Endothelial cell of umbilical vein (primary cell): ENCODE results near the gene ESRRB. TPM values are rescaled to one million over a fixed set of nuclear protein-coding genes. Genes with fewer than 3 reads are reported as not detected.

ENCODE experiments used
- BruUV-seq: library from RNA; stranded (reverse); fragments of 400-500 nt; replicated peaks from 2 replicates; lab custom pipeline; 2021; lab: Mats Ljungman, UMichigan
- CTCF ChIA-PET: fragments of 300-600, 350-600 bp; sonication (Branson Sonifier 250); formaldehyde crosslinking; loops from one replicate; lab custom pipeline; 2021; ENCODE audit warnings: antibody characterized with exemption, inconsistent platforms; lab: Charles Lee
- POLR2A ChIA-PET: fragments of 300-600, 350-600 bp; sonication (Branson Sonifier 250); formaldehyde crosslinking; loops from one replicate; lab custom pipeline; 2021; ENCODE audit warnings: antibody characterized with exemption, inconsistent platforms; lab: Charles Lee
- DNase-seq: peaks from one replicate; pipeline ENCODE4 v3.0.0-alpha.2; 2011; ENCODE audit warnings: low read depth, low spot score
- FAIRE-seq: peaks from 2 replicates; lab custom pipeline; 2011; peaks lifted over from hg19 to GRCh38; lab: Jason Lieb, UNC
- H2AFZ ChIP-seq: 2 replicates; pipeline ENCODE4 v1.6.0; 2012; ENCODE audit warnings: low read depth, low read length, control low read depth, inconsistent platforms
- H3K27ac ChIP-seq: 2 replicates; pipeline ENCODE4 v1.5.1; 2011; ENCODE audit warnings: low read depth, mild to moderate bottlenecking, control low read depth, low read length, moderate library complexity; ENCODE audit not compliant: insufficient read depth
- H3K27me3 ChIP-seq, 2 experiments: 2 replicates each; pipeline versions ENCODE4 v1.6.0 to v1.6.1; 2011; ENCODE audit warnings: low read length in 2 of 2, mixed read lengths in 1 of 2; ENCODE audit not compliant: control insufficient read depth in 2 of 2, insufficient read depth in 2 of 2
- H3K36me3 ChIP-seq, 2 experiments: 2 replicates in 1 of 2; 3 replicates in 1 of 2; pipeline ENCODE4 v1.5.1; 2011; ENCODE audit warnings: low read length in 2 of 2, mild to moderate bottlenecking in 1 of 2, moderate library complexity in 1 of 2; ENCODE audit not compliant: control insufficient read depth in 2 of 2, insufficient read depth in 2 of 2; ENCODE audit errors: extremely low read depth in 1 of 2
- H3K4me1 ChIP-seq: 3 replicates; pipeline ENCODE4 v1.5.1; 2011; ENCODE audit warnings: mild to moderate bottlenecking, low read length; ENCODE audit not compliant: control insufficient read depth, insufficient read depth; ENCODE audit errors: extremely low read depth
- H3K4me2 ChIP-seq: 2 replicates; pipeline ENCODE4 v1.6.1; 2011; ENCODE audit warnings: low read length, control low read depth, mixed read lengths; ENCODE audit not compliant: insufficient read depth
- H3K4me3 ChIP-seq, 3 experiments: fragments of 200-600 bp in 1 of 3; sonication (generic), shearing (Covaris generic) in 1 of 3; replicated peaks in 1 of 3; 2 replicates each; pipeline ENCODE4 v1.5.1; 2011 to 2016; ENCODE audit warnings: control low read depth in 3 of 3, low read length in 3 of 3, mild to moderate bottlenecking in 2 of 3, inconsistent platforms in 1 of 3, low read depth in 1 of 3, moderate library complexity in 1 of 3; ENCODE audit not compliant: insufficient read depth in 1 of 3
- H3K79me2 ChIP-seq: 2 replicates; pipeline ENCODE4 v1.6.0; 2012; ENCODE audit warnings: low read length, inconsistent platforms; ENCODE audit not compliant: control insufficient read depth, insufficient read depth
- H3K9ac ChIP-seq: replicated peaks from 2 replicates; pipeline ENCODE3; 2011; ENCODE audit warnings: low read length, control low read depth; ENCODE audit not compliant: insufficient read depth; ENCODE audit errors: extremely low read depth
- H3K9me1 ChIP-seq: replicated peaks from 3 replicates; pipeline ENCODE4 v1.6.0; 2011; ENCODE audit warnings: mild to moderate bottlenecking, low read length; ENCODE audit not compliant: control insufficient read depth, insufficient read depth; ENCODE audit errors: extremely low read depth
- H3K9me3 ChIP-seq: replicated peaks from 2 replicates; pipeline ENCODE4 v1.5.1; 2012; ENCODE audit warnings: low read length, inconsistent platforms; ENCODE audit not compliant: control insufficient read depth, insufficient read depth
- H4K20me1 ChIP-seq: replicated peaks from 2 replicates; pipeline ENCODE3; 2011; ENCODE audit warnings: mild to moderate bottlenecking, low read length; ENCODE audit not compliant: control insufficient read depth, insufficient read depth; ENCODE audit errors: extremely low read depth
- EZH2 ChIP-seq: IDR thresholded peaks from 2 replicates; pipeline ENCODE4 v1.6.1; 2012; ENCODE audit warnings: borderline replicate concordance, low read depth, mild to moderate bottlenecking, moderate library complexity, low read length, inconsistent platforms; ENCODE audit not compliant: severe bottlenecking
- FOS ChIP-seq: IDR thresholded peaks from 2 replicates; pipeline ENCODE4 v1.6.1; 2011; ENCODE audit warnings: mild to moderate bottlenecking, low read length, moderate library complexity, borderline replicate concordance; ENCODE audit not compliant: insufficient read depth
- GATA2 ChIP-seq: IDR thresholded peaks from 2 replicates; pipeline ENCODE4 v1.7.0; 2011; ENCODE audit warnings: low read depth, mild to moderate bottlenecking, moderate library complexity, mixed read lengths, low read length; ENCODE audit not compliant: insufficient read length, insufficient read depth
- MYC ChIP-seq: IDR thresholded peaks from one replicate; pipeline ENCODE4 v1.6.1; 2011; ENCODE audit warnings: mild to moderate bottlenecking, low read depth, low read length
- POLR2A ChIP-seq: IDR thresholded peaks from 2 replicates; pipeline ENCODE4 v1.6.1; 2012; ENCODE audit warnings: low read depth, mild to moderate bottlenecking, control low read depth, low read length
- dilution Hi-C: fragments of 300-500 bp; cut with MboI; formaldehyde crosslinking; loops from one replicate; pipeline ENCODE4 v1.15.0; 2019; ENCODE audit warnings: low sequenced_read_pairs; ENCODE audit not compliant: extremely low pct_ligation_motif_present
- intact Hi-C: fragments of 100-400 bp; cut with micrococcal nuclease; formaldehyde crosslinking; loops from one replicate; pipeline ENCODE4 v1.10.0; 2022
- polyA plus RNA-seq, 4 experiments: library from polyadenylated mRNA; depleted of rRNA in 3 of 4; stranded (reverse) in 3 of 4; unstranded in 1 of 4; fragments of >200 nt; gene quantifications; 2 replicates each; pipeline versions ENCODE4 v1.2.1 to v1.2.3, GENCODE V29; 2011 to 2012; ENCODE audit warnings: missing spikeins in 1 of 4
- total RNA-seq: library from RNA; stranded (reverse); gene quantifications from 2 replicates; pipeline ENCODE4 v1.2.3, GENCODE V29; 2021
- TF ChIP-seq, protein P1 (sequence below), 2 donors: IDR thresholded peaks; 1 replicate in 1 of 2; 2 replicates in 1 of 2; pipeline ENCODE4 v1.5.1; 2011; ENCODE audit warnings: low read length in 2 of 2, mild to moderate bottlenecking in 2 of 2, moderate library complexity in 2 of 2, control low read depth in 1 of 2, inconsistent platforms in 1 of 2, low read depth in 1 of 2; ENCODE audit not compliant: insufficient read depth in 1 of 2; ENCODE audit errors: extremely low read depth in 1 of 2
- TF ChIP-seq, protein P2 (sequence below): IDR thresholded peaks from 2 replicates; pipeline ENCODE4 v1.6.1; 2011; ENCODE audit not compliant: insufficient read depth, insufficient read length

ESRRB gene
- total and polyA plus RNA-seq, 2 donors (not counting 3 experiments of a cell fraction or from before 2014, with no cell fraction given) = not detected

DNA sequence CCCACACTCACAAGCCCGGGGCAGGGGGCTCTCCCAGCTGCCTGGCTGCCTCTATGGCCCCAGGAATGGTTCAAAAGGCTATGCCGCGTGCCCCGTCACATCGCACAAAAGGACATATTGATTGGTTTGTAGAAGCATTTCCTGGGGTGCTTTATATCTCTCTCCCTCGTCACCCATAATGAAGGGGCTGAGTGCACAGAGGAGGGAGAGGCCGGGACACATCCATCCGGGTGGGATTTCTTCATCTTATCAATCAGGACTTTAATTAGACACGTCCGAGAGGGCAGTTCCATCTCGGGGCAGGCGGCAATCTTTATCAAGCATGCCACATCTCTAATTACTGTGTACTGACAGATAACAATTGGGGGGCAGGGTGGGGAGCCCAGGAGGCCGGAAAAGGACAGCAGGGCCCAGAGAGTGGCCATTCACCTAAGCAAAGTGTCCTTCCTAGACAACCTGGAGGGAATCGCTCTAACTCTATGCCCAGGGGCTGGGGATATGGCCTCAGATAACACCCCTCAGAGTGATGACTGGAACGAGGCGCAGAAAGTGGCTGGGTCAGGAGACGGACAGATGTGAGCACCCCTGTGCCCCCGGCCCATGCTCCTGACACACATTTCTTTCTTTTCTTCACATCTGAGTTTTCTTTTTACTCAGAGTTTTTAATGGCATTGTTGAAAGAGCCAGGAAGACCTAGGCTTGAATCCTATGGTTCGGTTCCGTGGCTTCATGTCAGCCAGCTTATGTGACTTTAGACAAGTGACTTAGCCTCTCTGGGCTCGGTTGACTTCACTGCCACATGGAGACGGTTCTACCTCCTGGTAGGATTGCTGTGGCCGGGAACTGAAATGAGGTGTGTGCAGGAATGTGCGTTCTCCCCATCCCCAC, 36.0 kb upstream of the ESRRB start:
- Histone ChIP-seq H3K27ac (no peak overlapping the region), H3K4me3 (no peak overlapping the region), H3K9me1 (no peaks in the 10 kb centered on the region), H2AFZ (no peak overlapping the region), H3K4me1 (no peaks in the 10 kb centered on the region), H3K9me3 (no peaks in the 10 kb centered on the region), H3K4me2 (no peak overlapping the region), H3K27me3 (peaks cover 4 to 19% of the 10 kb centered on the region in 2 experiments), H3K36me3 (no peaks in the 10 kb centered on the region), H4K20me1 (no peaks in the 10 kb centered on the region), H3K9ac (no peak overlapping the region), H3K79me2 (no peaks in the 10 kb centered on the region)
- DNase-seq = no peak
- ChIA-PET CTCF (interaction anchor here (1.7 kb wide), 2 partner anchors 12 to 13 kb away, joined by 4 to 5 read pairs; no protein-coding TSS in a partner anchor), POLR2A (no interaction called here)
- intact Hi-C loops = no loop called here
- FAIRE-seq = no peak
- BruUV-seq = no TSS peak
- TF ChIP-seq POLR2A = no peak
- no peak for TF ChIP-seq EZH2
- TF ChIP-seq GATA2 = no peak
- TF ChIP-seq, protein P1, sequence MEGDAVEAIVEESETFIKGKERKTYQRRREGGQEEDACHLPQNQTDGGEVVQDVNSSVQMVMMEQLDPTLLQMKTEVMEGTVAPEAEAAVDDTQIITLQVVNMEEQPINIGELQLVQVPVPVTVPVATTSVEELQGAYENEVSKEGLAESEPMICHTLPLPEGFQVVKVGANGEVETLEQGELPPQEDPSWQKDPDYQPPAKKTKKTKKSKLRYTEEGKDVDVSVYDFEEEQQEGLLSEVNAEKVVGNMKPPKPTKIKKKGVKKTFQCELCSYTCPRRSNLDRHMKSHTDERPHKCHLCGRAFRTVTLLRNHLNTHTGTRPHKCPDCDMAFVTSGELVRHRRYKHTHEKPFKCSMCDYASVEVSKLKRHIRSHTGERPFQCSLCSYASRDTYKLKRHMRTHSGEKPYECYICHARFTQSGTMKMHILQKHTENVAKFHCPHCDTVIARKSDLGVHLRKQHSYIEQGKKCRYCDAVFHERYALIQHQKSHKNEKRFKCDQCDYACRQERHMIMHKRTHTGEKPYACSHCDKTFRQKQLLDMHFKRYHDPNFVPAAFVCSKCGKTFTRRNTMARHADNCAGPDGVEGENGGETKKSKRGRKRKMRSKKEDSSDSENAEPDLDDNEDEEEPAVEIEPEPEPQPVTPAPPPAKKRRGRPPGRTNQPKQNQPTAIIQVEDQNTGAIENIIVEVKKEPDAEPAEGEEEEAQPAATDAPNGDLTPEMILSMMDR (IDR thresholded peaks at IDR 0.05; ENCODE audit: extremely low read depth in 1 of 2, insufficient read depth in 1 of 2, low read depth in 1 of 2, low read length in 2 of 2) = no peak
- TF ChIP-seq, protein P2, sequence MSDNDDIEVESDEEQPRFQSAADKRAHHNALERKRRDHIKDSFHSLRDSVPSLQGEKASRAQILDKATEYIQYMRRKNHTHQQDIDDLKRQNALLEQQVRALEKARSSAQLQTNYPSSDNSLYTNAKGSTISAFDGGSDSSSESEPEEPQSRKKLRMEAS = no peak
- no peak for TF ChIP-seq FOS
- no peak for TF ChIP-seq MYC
- dilution Hi-C loops = no loop called here
